K562 (cell line): ENCODE results near the gene PITX2. TPM values are rescaled to one million over a fixed set of nuclear protein-coding genes. Genes with fewer than 3 reads are reported as not detected.

Source experiments
- ATAC-seq: fragments of 200-7000 bp; cut with Tn5 transposase; 3 replicates; pipeline ENCODE4 v1.9.1; 2020; ENCODE audit warnings: moderate library complexity
- BruUV-seq: library from RNA; stranded (reverse); fragments of 400-500 nt; replicated peaks from 2 replicates; lab custom pipeline; 2021; lab: Mats Ljungman, UMichigan
- CTCF ChIA-PET: fragments of 300-600 bp; formaldehyde crosslinking; extraction: SDS; loops from one replicate; lab custom pipeline; 2021; ENCODE audit warnings: low intra/inter-chr PET ratio; lab: Yijun Ruan, JAX
- POLR2A ChIA-PET: fragments of 300-600, 350-650 bp; sonication (Branson Sonifier 250); formaldehyde crosslinking; extraction: SDS; loops from one replicate; lab custom pipeline; 2021; ENCODE audit warnings: antibody characterized with exemption, inconsistent platforms; lab: Yijun Ruan, JAX
- DNase-seq, 4 experiments: peaks; one replicate each; pipeline versions ENCODE4 v3.0.0 to v3.0.0-alpha.2; 2011 to 2018; ENCODE audit warnings: low spot score in 3 of 4, mixed read lengths in 3 of 4; ENCODE audit errors: extremely low read depth in 1 of 4
- FAIRE-seq: peaks from 2 replicates; lab custom pipeline; 2011; peaks lifted over from hg19 to GRCh38; lab: Jason Lieb, UNC
- H2AFZ ChIP-seq: 2 replicates; pipeline ENCODE4 v1.6.0; 2011; ENCODE audit warnings: low read depth, low read length, control low read depth, inconsistent platforms
- H3K27ac ChIP-seq: fragments of 200-600 bp; 3 replicates; pipeline ENCODE4 v1.8.0; 2011; ENCODE audit warnings: low read depth, mild to moderate bottlenecking, control low read depth, inconsistent platforms, low read length, moderate library complexity, mixed read lengths; ENCODE audit errors: extremely low read depth
- H3K27me3 ChIP-seq, 2 experiments: fragments of 300-600 bp in 1 of 2; 2 replicates in 1 of 2; 3 replicates in 1 of 2; pipeline versions ENCODE4 v1.6.0 to v1.8.0; 2011; ENCODE audit warnings: inconsistent platforms in 2 of 2, low read length in 2 of 2, mild to moderate bottlenecking in 1 of 2, mixed read lengths in 1 of 2, moderate library complexity in 1 of 2; ENCODE audit not compliant: control insufficient read depth in 2 of 2, insufficient read depth in 2 of 2
- H3K36me3 ChIP-seq: fragments of 300-600 bp; 3 replicates; pipeline ENCODE4 v1.8.0; 2011; ENCODE audit warnings: mild to moderate bottlenecking, low read length, inconsistent platforms; ENCODE audit not compliant: control insufficient read depth, insufficient read depth
- H3K4me1 ChIP-seq, 2 experiments: fragments of 200-600 bp in 1 of 2; replicated peaks in 1 of 2; 2 replicates in 1 of 2; 3 replicates in 1 of 2; pipeline versions ENCODE4 v1.5.1 to v1.8.0; 2011; ENCODE audit warnings: inconsistent platforms in 2 of 2, low read length in 2 of 2, mild to moderate bottlenecking in 1 of 2, mixed read lengths in 1 of 2, moderate library complexity in 1 of 2; ENCODE audit not compliant: control insufficient read depth in 2 of 2, insufficient read depth in 2 of 2
- H3K4me2 ChIP-seq: 2 replicates; pipeline ENCODE4 v1.6.1; 2011; ENCODE audit warnings: low read length, control low read depth, inconsistent platforms, mixed read lengths; ENCODE audit not compliant: insufficient read depth
- H3K4me3 ChIP-seq: fragments of 200-600 bp; sonication (generic), shearing (Covaris generic); 2 replicates; pipeline ENCODE4 v1.5.1; 2016; ENCODE audit warnings: control low read depth, inconsistent platforms
- H3K79me2 ChIP-seq: fragments of 200-600 bp; 3 replicates; pipeline ENCODE4 v1.8.0; 2011; ENCODE audit warnings: low read length, inconsistent platforms; ENCODE audit not compliant: control insufficient read depth, insufficient read depth
- H3K9ac ChIP-seq, 2 experiments: 2 replicates each; pipeline versions ENCODE4 v1.6.0 to v1.6.1; 2011; ENCODE audit warnings: low read depth in 2 of 2, low read length in 2 of 2, control low read depth in 1 of 2, inconsistent platforms in 1 of 2, mild to moderate bottlenecking in 1 of 2, mixed read lengths in 1 of 2; ENCODE audit not compliant: insufficient read depth in 1 of 2
- H3K9me1 ChIP-seq: one replicate; pipeline ENCODE4 v1.6.0; 2011; ENCODE audit warnings: inconsistent platforms, mild to moderate bottlenecking, low read length, moderate library complexity; ENCODE audit not compliant: control insufficient read depth, insufficient read depth
- H3K9me3 ChIP-seq: replicated peaks from 2 replicates; pipeline ENCODE4 v1.5.1; 2011; ENCODE audit warnings: low read depth, low read length, inconsistent platforms; ENCODE audit not compliant: control insufficient read depth, insufficient read depth
- H4K20me1 ChIP-seq: replicated peaks from 2 replicates; pipeline ENCODE4 v1.6.1; 2011; ENCODE audit warnings: low read length, inconsistent platforms, mixed read lengths; ENCODE audit not compliant: control insufficient read depth, insufficient read depth
- DMBX1 ChIP-seq: fragments of 250-450 bp; sonication (Bioruptor Pico); IDR thresholded peaks from 2 replicates; pipeline ENCODE4 v1.8.0; 2022; ENCODE audit warnings: inconsistent platforms, mild to moderate bottlenecking, moderate library complexity, borderline replicate concordance
- KAT8 ChIP-seq: fragments of 450-650 bp; IDR thresholded peaks from 2 replicates; pipeline ENCODE4 v1.6.1; 2016; ENCODE audit warnings: low read depth, mild to moderate bottlenecking
- KLF13 ChIP-seq: fragments of 450-650 bp; IDR thresholded peaks from 2 replicates; pipeline ENCODE4 v1.6.1; 2016; ENCODE audit warnings: missing genetic modification characterization, low read depth, mild to moderate bottlenecking, missing compliant biosample characterization, moderate library complexity, borderline replicate concordance
- MLLT1 ChIP-seq, 2 experiments: fragments of 450-650 bp; IDR thresholded peaks; 2 replicates each; pipeline ENCODE4 v1.6.1; 2016
- MTA1 ChIP-seq: fragments of 450-650 bp; IDR thresholded peaks from 2 replicates; pipeline ENCODE4 v1.6.1; 2017; ENCODE audit warnings: borderline replicate concordance
- NR1H2 ChIP-seq: sonication (generic); formaldehyde crosslinking; IDR thresholded peaks from 2 replicates; pipeline ENCODE4 v1.4.0; 2020; ENCODE audit warnings: mild to moderate bottlenecking, missing genetic modification reagents
- PML ChIP-seq: IDR thresholded peaks from 2 replicates; pipeline ENCODE4 v1.6.1; 2012; ENCODE audit warnings: low read length, inconsistent platforms
- SIN3A ChIP-seq, 2 experiments: fragments of 150-350 bp in 1 of 2; IDR thresholded peaks; 2 replicates each; pipeline ENCODE4 v1.6.1; 2011 to 2016; ENCODE audit warnings: borderline replicate concordance in 2 of 2, low read depth in 2 of 2, low read length in 2 of 2, mild to moderate bottlenecking in 2 of 2, moderate library complexity in 2 of 2; ENCODE audit not compliant: control insufficient read depth in 1 of 2
- ZNF407 ChIP-seq: fragments of 450-650 bp; IDR thresholded peaks from 2 replicates; pipeline ENCODE4 v1.6.1; 2016; ENCODE audit warnings: low read depth
- ZNF766 ChIP-seq: fragments of 200-800 bp; sonication (Bioruptor generic); conservative IDR thresholded peaks from 2 replicates; pipeline ENCODE4 v1.6.1; 2016; ENCODE audit warnings: missing genetic modification characterization, missing compliant biosample characterization
- ZNF778 ChIP-seq: fragments of 450-650 bp; formaldehyde crosslinking; IDR thresholded peaks from 2 replicates; pipeline ENCODE4 v1.4.0; 2020; ENCODE audit warnings: mild to moderate bottlenecking, moderate library complexity
- ZNF79 ChIP-seq: fragments of 250-450 bp; sonication (Bioruptor Pico); IDR thresholded peaks from 2 replicates; pipeline ENCODE4 v1.4.0; 2020; ENCODE audit warnings: low read depth, mild to moderate bottlenecking, moderate library complexity
- WGBS: fragments of 100-300 bp; shearing (Covaris generic); methylation state at CpG from one replicate; pipeline ENCODE4 v1.1.6; 2016; ENCODE audit warnings: low coverage, mixed read lengths; ENCODE audit not compliant: insufficient coverage; ENCODE audit errors: missing lambda C conversion rate; 5-methylcytosine and 5-hydroxymethylcytosine counted together
- in situ Hi-C: fragments of 300-500 bp; cut with MboI; formaldehyde crosslinking; loops from 4 replicates; pipeline ENCODE4 v1.15.0; 2018; ENCODE audit warnings: inconsistent platforms, mixed read lengths
- intact Hi-C: fragments of 100-400 bp; cut with micrococcal nuclease; formaldehyde crosslinking; loops from 2 replicates; pipeline ENCODE4 v1.14.2; 2022
- polyA plus RNA-seq, 8 experiments: library from polyadenylated mRNA; depleted of rRNA in 4 of 8; stranded (reverse) in 5 of 8; unstranded in 3 of 8; fragments of >200 nt; fragmentation: Nextera tagmentation in 2 of 8; fragmentation: Illumina TruSeq in 1 of 8; extraction: Ambion mirVana in 2 of 8; extraction: Trizol in 1 of 8; gene quantifications; 2 replicates each; pipeline versions ENCODE4 v1.2.1 to v1.2.3, GENCODE V29; 2011 to 2014; ENCODE audit warnings: inconsistent platforms in 1 of 8, missing spikeins in 1 of 8
- total RNA-seq, 7 experiments: library from RNA; depleted of rRNA in 6 of 7; stranded (reverse); fragments of >200 nt in 6 of 7; fragmentation: Illumina TruSeq in 2 of 7; extraction: Trizol in 2 of 7; gene quantifications; 2 replicates each; pipeline versions ENCODE4 v1.2.1 to v1.2.3, GENCODE V29; 2011 to 2021; ENCODE audit warnings: low replicate concordance in 1 of 7

Gene PITX2
- total and polyA plus RNA-seq, 9 of the 15 experiments (the other 6 are each of a cell fraction or from before 2014, with no cell fraction given) = 0.08 TPM; not detected in 8

- peaks cover 28 to 35% of the 10 kb centered on the region in 2 experiments for H3K27me3 ChIP-seq
- no TSS peak for BruUV-seq
- no peaks in the 10 kb centered on the region for H3K9me1 ChIP-seq
- H2AFZ ChIP-seq = no peak overlapping the region
- DNase-seq (no peak), ATAC-seq (no peak), FAIRE-seq (no peak)
- ChIA-PET POLR2A (no interaction called here), CTCF (no interaction called here)
- in situ Hi-C loops (no loop called here), intact Hi-C loops (no loop called here)
- H3K4me1 ChIP-seq = peaks cover 0 to 9% of the 10 kb centered on the region in 2 experiments; a peak in 1 of 5 replicates
- H3K79me2 ChIP-seq = no peaks in the 10 kb centered on the region
- no peak overlapping the region for H3K27ac ChIP-seq
- 2% methylated on average over 9 of the region's 9 CpGs for WGBS
- no peak overlapping the region for H3K4me2 ChIP-seq
- H3K36me3 ChIP-seq = no peaks in the 10 kb centered on the region
- no peak overlapping the region for H3K9ac ChIP-seq
- no peak overlapping the region for H3K4me3 ChIP-seq
- H4K20me1 ChIP-seq = no peaks in the 10 kb centered on the region; the same call in 1 of the 2 replicates
- no peaks in the 10 kb centered on the region for H3K9me3 ChIP-seq
- TF ChIP-seq DMBX1 (CRISPR knock-in tag) (no peak), ZNF766 (no peak), SIN3A (IDR thresholded peaks at IDR 0.05; ENCODE audit: borderline replicate concordance in 2 of 2, control insufficient read depth in 1 of 2, low read depth in 2 of 2, low read length in 2 of 2) (no peak), MTA1 (no peak), ZNF778 (CRISPR knock-in tag) (no peak), ZNF407 (no peak), NR1H2 (CRISPR knock-in tag) (no peak), KAT8 (no peak), KLF13 (no peak), MLLT1 (IDR thresholded peaks at IDR 0.05) (no peak), PML (no peak), ZNF79 (CRISPR knock-in tag) (no peak)
These were observed 17.7 kb upstream of the PITX2 start for GRCh38 chr4:110640576-110640975.
